Activated CD8-positive, alpha-beta memory T cell treated with anti-CD3 and anti-CD28 coated beads for 48 hours (primary cell): ENCODE results near the gene AWAT1.
"Not testable (repeated sequence)": the region's sequence is repeated elsewhere in the genome, so short reads cannot be mapped to it uniquely, and the experiment has no call there.

Experiments
- DNase-seq, 3 experiments: peaks; one replicate each; pipeline ENCODE4 v3.0.0-alpha.2; 2020; ENCODE audit warnings: low read depth in 2 of 3, low spot score in 2 of 3

The AWAT1 gene

GRCh38 chrX:70234355-70234754 lies at the start of gene AWAT1:
Gene AWAT1 (plus strand): TSS chrX:70234655. CDS start chrX:70234696, 41 bp downstream.
- no peak for DNase-seq

- no peak for DNase-seq
Measured at GRCh38 chrX:70190225-70190624, 44.2 kb upstream of the AWAT1 start.

- DNase-seq: peak in 2 of 3 experiments; percentile 27 to 45
Measured at GRCh38 chrX:70196961-70197720, 37.3 kb upstream of the AWAT1 start.

GRCh38 chrX:70201732-70202131 lies 32.7 kb upstream of the AWAT1 start:
- no peak for DNase-seq

- DNase-seq: no peak
Measured at GRCh38 chrX:70208479-70208878, 26.0 kb upstream of the AWAT1 start.

- not testable (repeated sequence) for DNase-seq
Measured at GRCh38 chrX:70209570-70209969, 24.9 kb upstream of the AWAT1 start.

- no peak for DNase-seq
Measured at GRCh38 chrX:70219938-70220764, 14.3 kb upstream of the AWAT1 start.

GRCh38 chrX:70226048-70226447 lies 8.4 kb upstream of the AWAT1 start:
- no peak for DNase-seq

- DNase-seq: no peak
Measured at GRCh38 chrX:70226687-70227086, 7.8 kb upstream of the AWAT1 start.

- no peak for DNase-seq
Measured at GRCh38 chrX:70231666-70232065, 2.8 kb upstream of the AWAT1 start.

GRCh38 chrX:70240751-70241150 lies 6.3 kb downstream of the AWAT1 start:
- no peak for DNase-seq

- no peak for DNase-seq
Measured at GRCh38 chrX:70241501-70241900, 7.0 kb downstream of the AWAT1 start.

GRCh38 chrX:70243601-70244000 lies 9.1 kb downstream of the AWAT1 start:
- DNase-seq: not testable (repeated sequence)

- DNase-seq: no peak
Measured at GRCh38 chrX:70244881-70245280, 10.4 kb downstream of the AWAT1 start.

GRCh38 chrX:70247252-70247651 lies 12.8 kb downstream of the AWAT1 start:
- DNase-seq: no peak

GRCh38 chrX:70252491-70252890 lies 18.0 kb downstream of the AWAT1 start:
- DNase-seq: no peak

- DNase-seq: no peak
Measured at GRCh38 chrX:70253377-70254062, 19.1 kb downstream of the AWAT1 start.

- DNase-seq: no peak
Measured at GRCh38 chrX:70254063-70254400, 19.6 kb downstream of the AWAT1 start.

GRCh38 chrX:70254909-70255308 lies 20.5 kb downstream of the AWAT1 start:
- DNase-seq: no peak

- no peak for DNase-seq
Measured at GRCh38 chrX:70255452-70255851, 21.0 kb downstream of the AWAT1 start.

GRCh38 chrX:70257423-70258288 lies 23.2 kb downstream of the AWAT1 start:
- no peak for DNase-seq
